Smooth muscle cell (in vitro differentiated cells): ENCODE measurements around the gene VGLL1. TPM values are rescaled to one million over a fixed set of nuclear protein-coding genes. Genes with fewer than 3 reads are reported as not detected.
A peak's percentile ranks its signal among the peaks of the same experiment; 100 is the strongest.

Experiments used
- DNase-seq: peaks from one replicate; lab custom pipeline; 2025; ENCODE audit not compliant: unreplicated experiment; lab: John Stamatoyannopoulos, UW
- H2AFZ ChIP-seq: fragments of 200-600 bp; sonication (generic); 2 replicates; pipeline ENCODE4 v1.6.0; 2016; ENCODE audit warnings: antibody characterized with exemption, low read depth, mild to moderate bottlenecking
- H3F3A ChIP-seq: fragments of 200-600 bp; sonication (generic); 2 replicates; pipeline ENCODE4 v1.6.0; 2017; ENCODE audit warnings: antibody characterized with exemption, low read depth
- H3K27ac ChIP-seq: fragments of 200-600 bp; sonication (generic); 2 replicates; pipeline ENCODE4 v1.5.1; 2016; ENCODE audit warnings: low read depth, mild to moderate bottlenecking
- H3K27me3 ChIP-seq: fragments of 200-600 bp; sonication (generic); 2 replicates; pipeline ENCODE4 v1.6.1; 2016; ENCODE audit warnings: low read depth, mild to moderate bottlenecking
- H3K36me3 ChIP-seq: fragments of 200-600 bp; sonication (generic); 2 replicates; pipeline ENCODE4 v1.5.1; 2016; ENCODE audit warnings: low read depth
- H3K4me1 ChIP-seq: fragments of 200-600 bp; sonication (generic); 2 replicates; pipeline ENCODE4 v1.5.1; 2016; ENCODE audit warnings: low read depth
- H3K4me2 ChIP-seq: fragments of 200-600 bp; sonication (generic); 2 replicates; pipeline ENCODE4 v1.6.0; 2016; ENCODE audit warnings: mild to moderate bottlenecking
- H3K4me3 ChIP-seq: fragments of 200-600 bp; sonication (generic); 2 replicates; pipeline ENCODE4 v1.5.1; 2016; ENCODE audit warnings: mild to moderate bottlenecking
- H3K79me2 ChIP-seq: fragments of 200-600 bp; sonication (generic); 2 replicates; pipeline ENCODE4 v1.6.0; 2016; ENCODE audit warnings: low read depth, mild to moderate bottlenecking
- H3K9ac ChIP-seq: fragments of 200-600 bp; sonication (generic); 2 replicates; pipeline ENCODE4 v1.6.0; 2016; ENCODE audit warnings: low read depth
- H3K9me3 ChIP-seq: fragments of 200-600 bp; sonication (generic); replicated peaks from 2 replicates; pipeline ENCODE4 v1.5.1; 2016; ENCODE audit warnings: low read depth
- H4K20me1 ChIP-seq: fragments of 200-600 bp; sonication (generic); 2 replicates; pipeline ENCODE4 v1.6.0; 2016; ENCODE audit warnings: low read depth
- CTCF ChIP-seq: fragments of 200-600 bp; sonication (generic); IDR thresholded peaks from 2 replicates; pipeline ENCODE4 v1.5.1; 2017; ENCODE audit warnings: borderline replicate concordance, mild to moderate bottlenecking, antibody characterized with exemption; ENCODE audit not compliant: insufficient read depth, poor library complexity, severe bottlenecking
- WGBS: methylation state at CpG from one replicate; pipeline ENCODE4 v1.1.7; 2016; ENCODE audit warnings: low lambda C conversion rate; 5-methylcytosine and 5-hydroxymethylcytosine counted together
- polyA plus RNA-seq: library from polyadenylated mRNA; unstranded; fragments of >200 nt; fragmentation: Nextera tagmentation; extraction: Ambion mirVana; gene quantifications from 2 replicates; pipeline ENCODE4 v1.2.1, GENCODE V29; 2016
- total RNA-seq: library from RNA; depleted of rRNA; stranded (reverse); fragments of >200 nt; gene quantifications from 2 replicates; pipeline ENCODE4 v1.2.3, GENCODE V29; 2014

The VGLL1 gene
- total and polyA plus RNA-seq, 2 experiments from 2014 or later: 0.48 to 3.1 TPM

- WGBS: 70% methylated on average over 3 of the region's 3 CpGs
- Histone ChIP-seq H3K27me3 (no peaks in the 10 kb centered on the region), H3K27ac (peak overlapping the region; percentile 46), H2AFZ (no peak overlapping the region), H3K4me3 (no peak overlapping the region), H3F3A (no peaks in the 10 kb centered on the region), H3K79me2 (no peaks in the 10 kb centered on the region), H3K9me3 (no peaks in the 10 kb centered on the region), H3K4me2 (no peak overlapping the region), H3K9ac (no peak overlapping the region), H3K36me3 (no peaks in the 10 kb centered on the region), H3K4me1 (no peaks in the 10 kb centered on the region), H4K20me1 (no peaks in the 10 kb centered on the region)
- no peak for DNase-seq
- TF ChIP-seq CTCF: no peak
Measured at GRCh38 chrX:136589966-136590365, 58.0 kb downstream of the VGLL1 start.

- WGBS: 82% methylated on average over 2 of the region's 2 CpGs
- Histone ChIP-seq H3K4me1 (no peaks in the 10 kb centered on the region), H2AFZ (no peak overlapping the region), H3K36me3 (no peaks in the 10 kb centered on the region), H3K9me3 (no peaks in the 10 kb centered on the region), H3K9ac (no peak overlapping the region), H4K20me1 (no peaks in the 10 kb centered on the region), H3K27me3 (no peaks in the 10 kb centered on the region), H3F3A (no peaks in the 10 kb centered on the region), H3K27ac (no peak overlapping the region), H3K79me2 (no peaks in the 10 kb centered on the region), H3K4me3 (no peak overlapping the region), H3K4me2 (no peak overlapping the region)
- TF ChIP-seq CTCF: no peak
- no peak for DNase-seq
Measured at GRCh38 chrX:136597356-136597755, 65.3 kb downstream of the VGLL1 start.

- no peak overlapping the region for H3K4me3 ChIP-seq
- no peak for TF ChIP-seq CTCF
- no peak overlapping the region for H2AFZ ChIP-seq
- H3K27me3 ChIP-seq: no peaks in the 10 kb centered on the region
- H3K36me3 ChIP-seq: no peaks in the 10 kb centered on the region
- H3K9ac ChIP-seq: no peak overlapping the region
- no peaks in the 10 kb centered on the region for H3K4me1 ChIP-seq
- no peaks in the 10 kb centered on the region for H3K79me2 ChIP-seq
- no peak overlapping the region for H3K27ac ChIP-seq
- DNase-seq: no peak
- H3K4me2 ChIP-seq: no peak overlapping the region
- no peaks in the 10 kb centered on the region for H4K20me1 ChIP-seq
- no peaks in the 10 kb centered on the region for H3K9me3 ChIP-seq
- no peaks in the 10 kb centered on the region for H3F3A ChIP-seq
Measured at GRCh38 chrX:136597954-136598353, 65.9 kb downstream of the VGLL1 start.

GRCh38 chrX:136598631-136599030, 66.6 kb downstream of the VGLL1 start:
- Histone ChIP-seq H2AFZ (no peak overlapping the region), H3K4me1 (no peaks in the 10 kb centered on the region), H3K36me3 (no peaks in the 10 kb centered on the region), H3F3A (no peaks in the 10 kb centered on the region), H3K79me2 (no peaks in the 10 kb centered on the region), H3K9ac (no peak overlapping the region), H3K9me3 (no peaks in the 10 kb centered on the region), H4K20me1 (no peaks in the 10 kb centered on the region), H3K4me2 (no peak overlapping the region), H3K27ac (no peak overlapping the region), H3K4me3 (no peak overlapping the region), H3K27me3 (no peaks in the 10 kb centered on the region)
- WGBS: 69% methylated on average over 8 of the region's 8 CpGs
- DNase-seq: no peak
- no peak for TF ChIP-seq CTCF
